HAP-1 (cell line): ENCODE data around the gene DAB2IP.
A peak's percentile ranks its signal among the peaks of the same experiment; 100 is the strongest.

Experiments
- DNase-seq, 2 experiments: peaks; one replicate each; pipeline ENCODE4 v3.0.0-alpha.2; 2016 to 2020; ENCODE audit warnings: low spot score in 2 of 2
- H3K27me3 ChIP-seq: fragments of 250-450 bp; sonication (Bioruptor Pico); 2 replicates; pipeline ENCODE4 v1.5.1; 2020; ENCODE audit warnings: low read depth, mild to moderate bottlenecking, moderate library complexity
- H3K36me3 ChIP-seq: fragments of 250-450 bp; sonication (Bioruptor Pico); replicated peaks from 2 replicates; pipeline ENCODE4 v1.5.1; 2020; ENCODE audit warnings: mild to moderate bottlenecking
- H3K4me1 ChIP-seq: fragments of 250-450 bp; sonication (Bioruptor Pico); 2 replicates; pipeline ENCODE4 v1.5.1; 2020; ENCODE audit warnings: mild to moderate bottlenecking
- H3K4me3 ChIP-seq: fragments of 250-450 bp; sonication (Bioruptor Pico); 2 replicates; pipeline ENCODE4 v1.5.1; 2020; ENCODE audit warnings: mild to moderate bottlenecking, moderate library complexity
- H3K9me3 ChIP-seq: fragments of 250-450 bp; sonication (Bioruptor Pico); 2 replicates; pipeline ENCODE4 v1.5.1; 2020; ENCODE audit warnings: mild to moderate bottlenecking, moderate library complexity
- in situ Hi-C: fragments of 300-500 bp; cut with MboI; formaldehyde crosslinking; loops from 3 replicates; pipeline ENCODE4 v1.14.3; 2020; ENCODE audit warnings: low sequenced_read_pairs, inconsistent platforms, mixed read lengths

DAB2IP gene

GRCh38 chr9:121779381-121780117 lies 128.1 kb downstream of the DAB2IP start:
- in situ Hi-C loops: no loop called here
- Histone ChIP-seq H3K9me3 (no peaks in the 10 kb centered on the region), H3K36me3 (peaks cover 33% of the 10 kb centered on the region), H3K4me3 (no peak overlapping the region), H3K27me3 (no peaks in the 10 kb centered on the region), H3K4me1 (no peaks in the 10 kb centered on the region; the same call in 1 of the 2 replicates)
- no peak for DNase-seq

- Histone ChIP-seq H3K9me3 (no peaks in the 10 kb centered on the region), H3K4me3 (no peak overlapping the region), H3K4me1 (no peaks in the 10 kb centered on the region; the same call in 1 of the 2 replicates), H3K27me3 (no peaks in the 10 kb centered on the region), H3K36me3 (peaks cover 31% of the 10 kb centered on the region)
- DNase-seq: peak in 1 of 2 experiments; percentile 5
- in situ Hi-C loops: no loop called here
These were observed 129.0 kb downstream of the DAB2IP start for GRCh38 chr9:121780177-121781040.

GRCh38 chr9:121781145-121781548 lies 129.7 kb downstream of the DAB2IP start:
- no peak overlapping the region for H3K4me3 ChIP-seq
- peaks cover 31% of the 10 kb centered on the region for H3K36me3 ChIP-seq
- no peaks in the 10 kb centered on the region for H3K27me3 ChIP-seq
- H3K4me1 ChIP-seq: no peaks in the 10 kb centered on the region; the same call in 1 of the 2 replicates
- no peak for DNase-seq
- H3K9me3 ChIP-seq: no peaks in the 10 kb centered on the region
- in situ Hi-C loops: no loop called here

- peaks cover 27% of the 10 kb centered on the region for H3K36me3 ChIP-seq
- peak in 1 of 2 experiments; percentile 4 for DNase-seq
- no peaks in the 10 kb centered on the region for H3K27me3 ChIP-seq
- H3K4me3 ChIP-seq: no peak overlapping the region
- H3K9me3 ChIP-seq: no peaks in the 10 kb centered on the region
- in situ Hi-C loops: no loop called here
- no peaks in the 10 kb centered on the region; the same call in 1 of the 2 replicates for H3K4me1 ChIP-seq
These were observed 130.4 kb downstream of the DAB2IP start for GRCh38 chr9:121781701-121782464.

DNA sequence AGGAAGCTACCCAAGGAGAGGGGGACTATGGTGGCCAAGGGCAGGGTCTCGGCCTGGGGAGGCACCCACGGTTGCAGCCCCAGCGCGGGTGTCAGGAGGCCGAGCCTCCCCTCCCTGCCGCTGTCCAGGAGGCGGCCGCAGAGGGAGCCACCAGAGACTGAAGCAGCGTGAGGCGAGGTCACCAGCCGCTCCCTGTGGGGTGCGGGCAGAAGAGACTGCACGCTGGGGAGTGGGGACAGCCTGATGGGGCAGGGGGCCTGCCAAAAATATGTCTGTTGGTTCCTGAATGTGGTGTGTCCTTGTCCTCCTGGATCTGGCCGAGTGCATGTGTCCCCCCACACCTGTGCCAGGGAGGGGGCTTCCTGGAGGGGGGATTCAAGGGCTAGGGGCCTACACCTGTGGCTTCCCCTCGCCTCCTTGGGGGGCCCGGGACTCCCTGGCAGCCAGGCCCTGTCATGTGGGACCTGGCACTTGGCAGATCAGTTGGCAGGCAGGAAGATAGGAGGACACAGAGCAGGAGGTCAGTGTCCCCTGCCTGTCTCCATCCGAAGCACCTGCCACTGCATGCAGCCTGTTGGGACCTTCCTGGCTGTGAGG lies 131.2 kb downstream of the DAB2IP start:
- Histone ChIP-seq H3K9me3 (no peaks in the 10 kb centered on the region), H3K4me1 (no peaks in the 10 kb centered on the region; the same call in 1 of the 2 replicates), H3K36me3 (peaks cover 22% of the 10 kb centered on the region), H3K27me3 (no peaks in the 10 kb centered on the region), H3K4me3 (no peak overlapping the region)
- in situ Hi-C loops: no loop called here
- no peak for DNase-seq

DNA sequence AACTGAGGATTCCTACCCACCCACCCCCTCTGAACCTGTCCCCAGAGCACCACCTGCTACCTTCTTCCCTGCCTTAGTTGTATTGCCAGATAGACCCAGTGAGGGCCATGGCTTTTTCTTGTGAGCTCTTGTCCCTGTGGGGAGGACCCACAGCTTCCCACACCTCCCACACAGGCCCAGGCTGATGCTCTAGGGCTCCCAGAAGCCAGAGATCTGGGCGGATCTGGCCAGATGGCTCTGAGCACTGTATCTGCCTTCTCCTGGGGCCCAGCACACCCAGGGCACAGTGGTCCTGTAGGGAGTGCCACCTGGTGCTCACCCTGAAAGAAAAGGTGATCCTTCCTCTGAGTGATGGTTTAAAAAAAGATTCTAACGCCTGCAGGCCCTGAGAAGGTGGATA lies 131.7 kb downstream of the DAB2IP start:
- H3K4me3 ChIP-seq: no peak overlapping the region
- H3K36me3 ChIP-seq: peaks cover 17% of the 10 kb centered on the region
- DNase-seq: no peak
- in situ Hi-C loops: no loop called here
- H3K9me3 ChIP-seq: no peaks in the 10 kb centered on the region
- H3K27me3 ChIP-seq: no peaks in the 10 kb centered on the region
- H3K4me1 ChIP-seq: no peaks in the 10 kb centered on the region; the same call in 1 of the 2 replicates

DNA sequence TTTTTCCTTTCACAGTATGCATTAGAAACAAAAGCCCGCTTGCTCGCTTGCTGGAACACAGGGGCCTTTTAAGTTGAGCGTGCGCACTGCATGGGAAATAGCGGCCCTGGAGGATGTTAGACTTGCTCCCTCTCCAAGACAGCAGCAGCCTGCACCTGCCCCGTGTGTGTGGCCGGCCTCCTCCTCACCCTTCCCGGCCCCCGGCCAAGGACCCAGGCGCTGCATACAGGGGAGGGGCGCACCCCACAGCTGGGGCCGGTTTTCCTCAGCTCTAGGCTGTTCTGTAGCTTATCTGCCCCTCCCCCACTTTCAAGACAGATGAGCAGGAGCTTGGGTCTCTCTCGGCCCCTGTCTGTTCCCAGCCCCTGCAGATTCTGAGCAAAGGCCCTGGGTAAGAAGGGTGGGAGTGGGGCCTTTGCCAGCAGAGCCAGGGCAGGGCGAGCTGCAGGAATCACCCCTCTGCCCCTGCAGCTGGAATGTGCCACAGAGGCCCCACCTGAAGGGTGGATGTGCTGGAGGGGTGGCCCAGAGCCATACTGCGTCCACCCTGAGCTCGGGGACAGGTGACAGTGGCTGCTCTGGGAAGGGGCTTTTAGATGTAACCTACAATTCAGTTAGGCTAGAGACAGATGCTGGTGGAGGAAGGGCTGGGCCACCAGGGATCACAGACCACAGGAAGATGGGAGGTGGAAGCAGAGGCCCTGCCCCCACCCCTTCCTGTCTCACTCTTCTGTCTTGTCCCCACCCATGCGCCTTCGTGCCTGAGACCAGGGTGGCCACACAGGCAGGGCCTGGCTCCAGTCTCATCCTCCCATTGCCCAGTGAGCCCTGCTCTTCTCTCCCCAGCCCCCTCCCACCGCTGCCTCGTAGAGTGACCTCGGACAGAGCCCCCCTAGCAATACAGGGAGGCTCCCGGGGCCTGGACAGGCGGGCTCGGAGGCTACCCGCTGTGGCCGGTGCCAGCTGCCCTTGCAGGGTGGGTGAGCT lies 132.4 kb downstream of the DAB2IP start:
- Histone ChIP-seq H3K4me1 (no peaks in the 10 kb centered on the region; the same call in 1 of the 2 replicates), H3K4me3 (no peak overlapping the region), H3K27me3 (no peaks in the 10 kb centered on the region), H3K36me3 (peaks cover 11% of the 10 kb centered on the region), H3K9me3 (no peaks in the 10 kb centered on the region)
- peak in 1 of 2 experiments; percentile 6 for DNase-seq
- in situ Hi-C loops: no loop called here

DNA sequence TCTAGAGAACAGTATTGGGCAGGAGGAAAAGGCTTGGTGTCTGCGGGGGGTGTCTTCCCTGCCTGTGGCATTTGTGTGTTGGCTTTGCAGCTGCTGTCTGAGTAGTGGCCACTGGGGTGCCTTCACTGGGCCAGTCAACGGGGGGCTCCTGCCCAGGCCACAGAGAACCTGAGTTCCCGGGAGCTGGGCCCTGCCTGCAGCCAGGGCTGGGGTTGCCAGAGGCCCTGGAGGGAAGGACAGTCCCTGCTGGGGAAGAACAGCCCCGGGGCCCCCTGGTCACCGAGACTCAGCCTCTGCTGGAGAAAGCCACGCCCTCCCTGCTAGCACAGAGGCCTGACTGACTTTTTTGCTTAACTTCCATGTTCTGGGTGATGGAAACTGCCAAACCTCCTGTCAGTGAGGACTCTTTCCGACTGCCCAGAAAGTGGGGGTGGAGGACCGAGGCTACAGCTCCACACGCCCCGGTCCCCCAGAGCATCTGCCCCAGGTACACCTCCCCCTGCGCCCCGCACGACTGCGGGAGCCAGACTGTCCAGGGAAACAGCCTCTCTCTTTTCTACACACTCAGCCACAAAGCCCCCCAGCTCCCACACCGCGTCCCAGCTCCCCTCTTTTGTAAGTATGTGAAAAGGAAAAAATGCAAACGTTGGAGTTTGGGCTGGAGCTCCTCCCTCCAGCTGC lies 133.4 kb downstream of the DAB2IP start:
- DNase-seq: peak in 1 of 2 experiments; percentile 6
- in situ Hi-C loops: no loop called here
- Histone ChIP-seq H3K9me3 (no peaks in the 10 kb centered on the region), H3K36me3 (peaks cover 11% of the 10 kb centered on the region), H3K4me1 (no peaks in the 10 kb centered on the region), H3K27me3 (no peaks in the 10 kb centered on the region), H3K4me3 (no peak overlapping the region)

DNA sequence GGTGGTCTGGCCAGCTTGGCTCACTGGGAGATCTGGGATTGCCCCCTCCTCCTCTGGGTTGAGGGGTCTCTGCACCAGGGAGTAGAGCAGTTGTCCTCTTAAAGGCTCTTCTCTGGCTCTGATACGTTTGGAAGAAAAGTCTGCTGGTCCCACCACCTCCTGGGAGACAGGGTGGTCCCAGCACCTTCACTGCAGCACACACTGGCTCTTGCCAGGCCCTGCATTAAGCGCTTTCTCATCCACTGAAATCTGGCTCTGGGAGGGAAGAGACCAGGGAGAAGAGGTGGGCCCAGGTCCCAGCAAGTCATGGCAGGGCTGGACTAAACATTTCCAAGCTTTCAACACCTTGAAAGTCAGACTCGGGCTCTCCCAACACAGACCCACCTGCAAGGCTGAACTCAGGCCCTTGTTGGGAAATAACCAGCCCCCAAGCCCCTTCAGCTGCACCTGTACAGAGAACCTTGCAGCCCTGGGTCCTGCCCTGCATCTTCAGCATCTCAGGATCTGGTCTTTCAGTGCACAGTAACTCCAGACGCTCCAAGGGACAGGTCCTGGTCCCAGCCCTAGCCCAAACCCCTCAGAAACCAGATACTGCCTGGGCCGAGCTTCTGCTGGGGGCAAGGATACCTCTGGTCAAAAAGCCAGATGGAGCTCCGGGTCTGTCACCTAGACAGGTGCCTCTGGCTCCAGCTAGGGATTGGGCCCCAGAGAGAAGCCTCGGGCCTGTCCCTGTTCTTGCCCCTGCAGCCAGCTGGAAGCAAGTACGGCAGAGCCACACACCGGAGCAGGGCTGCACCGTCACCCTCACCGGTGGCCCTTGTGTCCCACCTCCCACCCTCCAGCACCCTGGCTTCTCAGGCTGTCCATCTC lies 134.5 kb downstream of the DAB2IP start:
- Histone ChIP-seq H3K27me3 (no peaks in the 10 kb centered on the region), H3K4me1 (no peaks in the 10 kb centered on the region), H3K36me3 (peaks cover 11% of the 10 kb centered on the region), H3K9me3 (no peaks in the 10 kb centered on the region), H3K4me3 (no peak overlapping the region)
- peak in 1 of 2 experiments; percentile 6 for DNase-seq
- in situ Hi-C loops: no loop called here

DNA sequence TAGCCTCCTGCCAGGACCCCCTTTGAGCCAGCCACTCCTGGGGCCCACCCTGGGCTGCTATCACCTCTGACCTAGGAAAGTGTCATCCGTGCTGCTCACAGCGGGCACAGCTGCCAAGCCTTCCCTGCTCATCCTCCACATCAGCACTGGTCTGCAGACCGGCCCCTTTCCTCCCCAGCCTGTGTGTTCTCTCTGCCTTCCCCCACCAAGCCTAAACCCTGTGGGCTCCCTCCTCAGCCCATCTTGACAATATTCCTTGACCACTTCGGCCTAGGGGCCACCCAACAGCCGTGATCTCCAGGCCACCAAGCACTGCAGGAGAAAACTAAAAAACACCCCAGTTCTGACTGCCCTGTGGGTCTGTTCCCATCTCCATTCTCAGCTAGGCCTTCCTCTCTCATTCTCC lies 135.1 kb downstream of the DAB2IP start:
- Histone ChIP-seq H3K4me1 (no peaks in the 10 kb centered on the region), H3K36me3 (peaks cover 6% of the 10 kb centered on the region), H3K9me3 (no peaks in the 10 kb centered on the region), H3K4me3 (no peak overlapping the region), H3K27me3 (no peaks in the 10 kb centered on the region)
- in situ Hi-C loops: no loop called here
- peak in 1 of 2 experiments; percentile 4 for DNase-seq

- Histone ChIP-seq H3K4me3 (no peak overlapping the region), H3K27me3 (no peaks in the 10 kb centered on the region), H3K9me3 (no peaks in the 10 kb centered on the region), H3K36me3 (peaks cover 1% of the 10 kb centered on the region), H3K4me1 (no peaks in the 10 kb centered on the region)
- in situ Hi-C loops: no loop called here
- DNase-seq: peak in 1 of 2 experiments; percentile 6
These were observed 135.6 kb downstream of the DAB2IP start for GRCh38 chr9:121786998-121787422.
